ENCODE results near the gene RHBDD2. TPM values are rescaled to one million over a fixed set of nuclear protein-coding genes. Genes with fewer than 3 reads are reported as not detected.

Gene RHBDD2
- total RNA-seq, 2 experiments from 2014 or later = 21.7 to 23.1 TPM

- H3K9me3 Mint-ChIP-seq = no peaks in the 10 kb centered on the region
- H3K27me3 Mint-ChIP-seq = no peaks in the 10 kb centered on the region
- intact Hi-C loops (cut with micrococcal nuclease) = no loop called here
- no peak overlapping the region for H3K4me3 Mint-ChIP-seq
- ChIA-PET POLR2A (interaction anchor here (1.4 kb wide), 1 partner anchor 11 kb away, joined by 5 read pairs; no protein-coding TSS in a partner anchor), CTCF (interaction anchor here (0.6 to 1.5 kb wide), 3 partner anchors 10 to 94 kb away, joined by 3 to 6 read pairs (median 5); no protein-coding TSS in a partner anchor)
- H3K36me3 Mint-ChIP-seq (ENCODE audit: low read depth) = no peaks in the 10 kb centered on the region
- no peak for DNase-seq
- ATAC-seq = no peak
- TF ChIP-seq CTCF (IDR thresholded peaks at IDR 0.05) = no peak
- H3K4me1 Mint-ChIP-seq (ENCODE audit: low read depth) = peaks cover 19% of the 10 kb centered on the region
- H3K27ac Mint-ChIP-seq = no peak overlapping the region
Measured at GRCh38 chr7:75925717-75926435, 47.0 kb downstream of the RHBDD2 start.

- ChIA-PET POLR2A (interaction anchor here (1.7 kb wide), 1 partner anchor 14 kb away, joined by 14 read pairs; the partner anchor contains the start of gene POR), CTCF (interaction anchor here (1.2 to 1.5 kb wide), 3 partner anchors 13 to 92 kb away, joined by 3 to 5 read pairs (median 4); no protein-coding TSS in a partner anchor)
- Mint-ChIP-seq H3K27me3 (no peaks in the 10 kb centered on the region), H3K9me3 (no peaks in the 10 kb centered on the region), H3K4me1 (ENCODE audit: low read depth) (peaks cover 11% of the 10 kb centered on the region), H3K27ac (peak overlapping the region; percentile 68), H3K36me3 (ENCODE audit: low read depth) (no peaks in the 10 kb centered on the region), H3K4me3 (no peak overlapping the region)
- ATAC-seq = peak; percentile 87
- peak; percentile 66 for DNase-seq
- no peak for TF ChIP-seq CTCF (IDR thresholded peaks at IDR 0.05)
- intact Hi-C loops (cut with micrococcal nuclease) = no loop called here
Measured at GRCh38 chr7:75928568-75928914, 49.7 kb downstream of the RHBDD2 start.

GRCh38 chr7:75931680-75932079, 52.8 kb downstream of the RHBDD2 start:
- H3K4me3 Mint-ChIP-seq = no peak overlapping the region
- ChIA-PET CTCF (no interaction called here), POLR2A (no interaction called here)

GRCh38 chr7:75937958-75938786, 59.3 kb downstream of the RHBDD2 start:
- H3K4me1 Mint-ChIP-seq (ENCODE audit: low read depth) = no peaks in the 10 kb centered on the region
- H3K9me3 Mint-ChIP-seq = no peaks in the 10 kb centered on the region
- TF ChIP-seq CTCF (IDR thresholded peaks at IDR 0.05) = no peak
- no peak overlapping the region for H3K4me3 Mint-ChIP-seq
- H3K36me3 Mint-ChIP-seq (ENCODE audit: low read depth) = peaks cover 3% of the 10 kb centered on the region
- no peaks in the 10 kb centered on the region for H3K27me3 Mint-ChIP-seq
- intact Hi-C loops (cut with micrococcal nuclease) = no loop called here
- ChIA-PET CTCF (interaction anchor here (1.1 kb wide), 1 partner anchor 82 kb away, joined by 4 read pairs; no protein-coding TSS in a partner anchor), POLR2A (interaction anchor here (1.2 kb wide), 1 partner anchor 52 kb away, joined by 3 read pairs; no protein-coding TSS in a partner anchor)
- no peak overlapping the region for H3K27ac Mint-ChIP-seq
- ATAC-seq (no peak), DNase-seq (no peak)

More at GRCh38 chr7:75931680-75932079, 52.8 kb downstream of the RHBDD2 start:
- intact Hi-C loops (cut with micrococcal nuclease) = no loop called here
- Mint-ChIP-seq H3K36me3 (ENCODE audit: low read depth) (peaks cover 3% of the 10 kb centered on the region), H3K27me3 (no peaks in the 10 kb centered on the region), H3K27ac (no peak overlapping the region), H3K4me1 (ENCODE audit: low read depth) (peaks cover 11% of the 10 kb centered on the region), H3K9me3 (no peaks in the 10 kb centered on the region)
- ATAC-seq = no peak
- no peak for TF ChIP-seq CTCF (IDR thresholded peaks at IDR 0.05)
- DNase-seq = no peak

Small RNA genes lying within 50 kb of the gene (microRNA-seq; reads per million reads assigned to microRNA genes)
- gene MIR4651 (ENCODE audit: borderline microRNAs expressed, borderline replicate concordance) = not detected

Other genes starting within 250 kb of the RHBDD2 start
- gene HIP1, start 140.1 kb upstream of the RHBDD2 start, total RNA-seq = 1 to 10 TPM; 5.2 to 5.6 TPM
- not detected for gene CCL26, start 106.8 kb upstream of the RHBDD2 start, total RNA-seq
- gene CCL24, start 65.2 kb upstream of the RHBDD2 start, total RNA-seq = not detected
- 10 to 100 TPM; 22.8 to 25.2 TPM for gene POR, start 36.1 kb downstream of the RHBDD2 start, total RNA-seq
- gene TMEM120A, start 115.6 kb downstream of the RHBDD2 start, total RNA-seq = 10 to 100 TPM; 12.2 to 12.4 TPM
- 10 to 100 TPM; 25.9 to 26.9 TPM for gene STYXL1, start 169.0 kb downstream of the RHBDD2 start, total RNA-seq
- gene MDH2, start 169.1 kb downstream of the RHBDD2 start, total RNA-seq = 100 to 1,000 TPM; 278 to 292 TPM